GM12872 (cell line): Measurements from ENCODE around the gene TAS2R42.

ENCODE experiments used
- CTCF ChIP-seq: IDR thresholded peaks from 3 replicates; pipeline ENCODE4 v1.5.1; 2011; ENCODE audit warnings: low read depth, mild to moderate bottlenecking, low read length, moderate library complexity; ENCODE audit not compliant: insufficient read depth

TAS2R42 gene

GRCh38 chr12:11182529-11182928 is 4.2 kb downstream of the TAS2R42 start:
- TF ChIP-seq CTCF, result no peak

GRCh38 chr12:11178250-11178649 is 8.5 kb downstream of the TAS2R42 start:
- TF ChIP-seq CTCF, result no peak

- TF ChIP-seq CTCF, result no peak
Observed at GRCh38 chr12:11174022-11174421, 12.7 kb downstream of the TAS2R42 start.

- no peak for TF ChIP-seq CTCF
Observed at GRCh38 chr12:11171969-11172675, 14.6 kb downstream of the TAS2R42 start.

GRCh38 chr12:11171145-11171968 is 15.4 kb downstream of the TAS2R42 start, which contains the start of gene SMIM10L1:
Gene SMIM10L1, plus strand, starts transcription at chr12:11171194. Its CDS starts 163 bp downstream, at chr12:11171357.
- no peak for TF ChIP-seq CTCF

GRCh38 chr12:11170810-11171144 is 16.0 kb downstream of the TAS2R42 start:
- no peak for TF ChIP-seq CTCF

- no peak for TF ChIP-seq CTCF
Observed at GRCh38 chr12:11166300-11166699, 20.4 kb downstream of the TAS2R42 start.
